ENCODE results near the gene IFNAR1. TPM values are rescaled to one million over a fixed set of nuclear protein-coding genes. Genes with fewer than 3 reads are reported as not detected.
A peak's percentile ranks its signal among the peaks of the same experiment; 100 is the strongest.

IFNAR1 gene
- total RNA-seq (2014; rRNA removed; shearing (Covaris generic)) = 2.2 and 3.4 TPM in 2 replicates

- in situ Hi-C loops (cut with HindIII; ENCODE audit: low sequenced_read_pairs) = no loop called here
- DNase-seq (ENCODE audit: low spot score) = peak; percentile 97
Measured at GRCh38 chr21:33324291-33325221, at the start of gene IFNAR1. IFNAR1 (plus strand) TSS chr21:33324970; CDS start chr21:33325056, 86 bp downstream.

- no peak for DNase-seq (ENCODE audit: low spot score)
- in situ Hi-C loops (cut with HindIII; ENCODE audit: low sequenced_read_pairs) = no loop called here
Measured at GRCh38 chr21:33278721-33279120, 46.0 kb upstream of the IFNAR1 start.

- no peak for DNase-seq (ENCODE audit: low spot score)
- in situ Hi-C loops (cut with HindIII; ENCODE audit: low sequenced_read_pairs) = no loop called here
Measured at GRCh38 chr21:33279330-33279820, 45.4 kb upstream of the IFNAR1 start.

- in situ Hi-C loops (cut with HindIII; ENCODE audit: low sequenced_read_pairs) = no loop called here
- DNase-seq (ENCODE audit: low spot score) = no peak
Measured at GRCh38 chr21:33281096-33281652, 43.6 kb upstream of the IFNAR1 start.

- in situ Hi-C loops (cut with HindIII; ENCODE audit: low sequenced_read_pairs) = no loop called here
- no peak for DNase-seq (ENCODE audit: low spot score)
Measured at GRCh38 chr21:33283203-33283602, 41.6 kb upstream of the IFNAR1 start.

GRCh38 chr21:33286076-33286475, 38.7 kb upstream of the IFNAR1 start:
- in situ Hi-C loops (cut with HindIII; ENCODE audit: low sequenced_read_pairs) = no loop called here
- DNase-seq (ENCODE audit: low spot score) = no peak

- DNase-seq (ENCODE audit: low spot score) = no peak
- in situ Hi-C loops (cut with HindIII; ENCODE audit: low sequenced_read_pairs) = no loop called here
Measured at GRCh38 chr21:33286600-33287456, 37.9 kb upstream of the IFNAR1 start.

GRCh38 chr21:33289199-33289819, 35.5 kb upstream of the IFNAR1 start:
- no peak for DNase-seq (ENCODE audit: low spot score)
- in situ Hi-C loops (cut with HindIII; ENCODE audit: low sequenced_read_pairs) = no loop called here

GRCh38 chr21:33290441-33290840, 34.3 kb upstream of the IFNAR1 start:
- in situ Hi-C loops (cut with HindIII; ENCODE audit: low sequenced_read_pairs) = no loop called here

GRCh38 chr21:33291686-33292085, 33.1 kb upstream of the IFNAR1 start:
- in situ Hi-C loops (cut with HindIII; ENCODE audit: low sequenced_read_pairs) = no loop called here
- no peak for DNase-seq (ENCODE audit: low spot score)

More at GRCh38 chr21:33290441-33290840, 34.3 kb upstream of the IFNAR1 start:
- DNase-seq (ENCODE audit: low spot score) = no peak

GRCh38 chr21:33292724-33293123, 32.0 kb upstream of the IFNAR1 start:
- in situ Hi-C loops (cut with HindIII; ENCODE audit: low sequenced_read_pairs) = no loop called here
- DNase-seq (ENCODE audit: low spot score) = no peak

- no peak for DNase-seq (ENCODE audit: low spot score)
- in situ Hi-C loops (cut with HindIII; ENCODE audit: low sequenced_read_pairs) = no loop called here
Measured at GRCh38 chr21:33293136-33293535, 31.6 kb upstream of the IFNAR1 start.

- DNase-seq (ENCODE audit: low spot score) = no peak
- in situ Hi-C loops (cut with HindIII; ENCODE audit: low sequenced_read_pairs) = no loop called here
Measured at GRCh38 chr21:33293811-33294216, 31.0 kb upstream of the IFNAR1 start.

GRCh38 chr21:33296156-33296555, 28.6 kb upstream of the IFNAR1 start:
- in situ Hi-C loops (cut with HindIII; ENCODE audit: low sequenced_read_pairs) = no loop called here
- no peak for DNase-seq (ENCODE audit: low spot score)

- in situ Hi-C loops (cut with HindIII; ENCODE audit: low sequenced_read_pairs) = no loop called here
- no peak for DNase-seq (ENCODE audit: low spot score)
Measured at GRCh38 chr21:33299181-33299752, 25.5 kb upstream of the IFNAR1 start.

GRCh38 chr21:33300701-33301631, 23.8 kb upstream of the IFNAR1 start:
- no peak for DNase-seq (ENCODE audit: low spot score)
- in situ Hi-C loops (cut with HindIII; ENCODE audit: low sequenced_read_pairs) = no loop called here

- in situ Hi-C loops (cut with HindIII; ENCODE audit: low sequenced_read_pairs) = no loop called here
- no peak for DNase-seq (ENCODE audit: low spot score)
Measured at GRCh38 chr21:33301632-33302002, 23.2 kb upstream of the IFNAR1 start.

- no peak for DNase-seq (ENCODE audit: low spot score)
- in situ Hi-C loops (cut with HindIII; ENCODE audit: low sequenced_read_pairs) = no loop called here
Measured at GRCh38 chr21:33302055-33302454, 22.7 kb upstream of the IFNAR1 start.
